SK-N-MC (cell line): ENCODE results near the gene ITPR3.

Experiments used
- EZH2 ChIP-seq: fragments of 200-600 bp; sonication (generic); IDR thresholded peaks from one replicate; pipeline ENCODE4 v1.6.1; 2017; ENCODE audit warnings: antibody characterized with exemption
- FOXP2 ChIP-seq: optimal IDR thresholded peaks from 2 replicates; pipeline ENCODE3; 2011; ENCODE audit warnings: mild to moderate bottlenecking, moderate library complexity; ENCODE audit not compliant: insufficient read depth; ENCODE audit errors: extremely low read length, control extremely low read depth
- POLR2AphosphoS5 ChIP-seq: IDR thresholded peaks from 2 replicates; pipeline ENCODE4 v1.6.1; 2012; ENCODE audit warnings: mild to moderate bottlenecking, low read depth, low read length, borderline replicate concordance

DNA sequence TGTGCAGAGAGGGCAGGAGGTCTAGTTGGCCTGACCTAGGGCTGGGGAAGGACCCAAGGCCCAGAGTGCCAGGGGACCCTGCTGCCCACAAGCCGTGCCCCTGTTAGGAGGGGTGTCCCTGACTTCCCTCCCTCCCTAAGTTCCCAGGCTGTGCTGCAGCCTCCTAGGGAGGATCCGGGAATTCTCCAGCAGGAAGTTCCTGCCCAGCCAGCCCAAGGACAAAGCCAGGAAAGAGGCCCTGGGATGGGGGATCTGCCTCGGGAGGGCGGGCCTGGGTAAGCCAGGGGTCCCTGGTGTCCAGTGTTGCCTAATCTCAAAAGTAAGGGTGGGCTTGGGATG, 31.8 kb upstream of the ITPR3 start:
- TF ChIP-seq EZH2 (no peak), POLR2AphosphoS5 (no peak), FOXP2 (no peak)
